GM12878 (cell line): Measurements from ENCODE around the gene FAM9C. TPM values are rescaled to one million over a fixed set of nuclear protein-coding genes. Genes with fewer than 3 reads are reported as not detected.

Experiments
- ATF3 ChIP-seq: IDR thresholded peaks from 2 replicates; pipeline ENCODE4 v1.6.1; 2011; ENCODE audit warnings: low read depth, mild to moderate bottlenecking, low read length, moderate library complexity, borderline replicate concordance; ENCODE audit errors: extremely low read depth
- BACH1 ChIP-seq: fragments of 450-650 bp; IDR thresholded peaks from 2 replicates; pipeline ENCODE4 v1.6.1; 2017; ENCODE audit warnings: mild to moderate bottlenecking, borderline replicate concordance
- BRCA1 ChIP-seq: IDR thresholded peaks from 2 replicates; pipeline ENCODE4 v1.6.1; 2011; ENCODE audit warnings: low read depth, low read length, improper control_type of control experiment
- CBX5 ChIP-seq: sonication (generic); IDR thresholded peaks from 2 replicates; pipeline ENCODE4 v1.6.1; 2016; ENCODE audit warnings: low read depth, moderate library complexity, mild to moderate bottlenecking, inconsistent platforms
- CREM ChIP-seq: IDR thresholded peaks from 2 replicates; pipeline ENCODE4 v1.6.1; 2014; ENCODE audit warnings: antibody characterized with exemption, low read depth
- EED ChIP-seq: sonication (generic); IDR thresholded peaks from 2 replicates; pipeline ENCODE4 v1.6.1; 2016; ENCODE audit warnings: antibody characterized with exemption, low read depth
- HCFC1 ChIP-seq: fragments of 150-350 bp; IDR thresholded peaks from 2 replicates; pipeline ENCODE4 v1.6.1; 2014; ENCODE audit warnings: low read length
- IRF4 ChIP-seq: IDR thresholded peaks from 2 replicates; pipeline ENCODE4 v1.6.1; 2011; ENCODE audit warnings: low read depth, low read length
- JUNB ChIP-seq: IDR thresholded peaks from 2 replicates; pipeline ENCODE4 v1.6.1; 2016; ENCODE audit warnings: antibody characterized with exemption, mild to moderate bottlenecking
- MTA2 ChIP-seq: fragments of 450-650 bp; IDR thresholded peaks from 2 replicates; pipeline ENCODE4 v1.6.1; 2016; ENCODE audit warnings: low read depth, mild to moderate bottlenecking, moderate library complexity
- NFIC ChIP-seq: IDR thresholded peaks from 2 replicates; pipeline ENCODE4 v1.6.1; 2012; ENCODE audit warnings: low read depth, mild to moderate bottlenecking, inconsistent platforms, low read length, moderate library complexity
- NFYA ChIP-seq: IDR thresholded peaks from 2 replicates; pipeline ENCODE4 v1.6.1; 2011; ENCODE audit warnings: low read depth, mild to moderate bottlenecking, low read length, improper control_type of control experiment, borderline replicate concordance
- PAX5 ChIP-seq: IDR thresholded peaks from 2 replicates; pipeline ENCODE4 v1.6.1; 2011; ENCODE audit warnings: low read depth, low read length, borderline replicate concordance
- PBX3 ChIP-seq: IDR thresholded peaks from 2 replicates; pipeline ENCODE4 v1.6.1; 2011; ENCODE audit warnings: mild to moderate bottlenecking, low read depth, low read length, moderate library complexity; ENCODE audit not compliant: insufficient replicate concordance
- PML ChIP-seq: IDR thresholded peaks from 2 replicates; pipeline ENCODE4 v1.6.1; 2012; ENCODE audit warnings: low read length, inconsistent platforms
- POLR2AphosphoS5 ChIP-seq: IDR thresholded peaks from 2 replicates; pipeline ENCODE4 v1.6.1; 2011; ENCODE audit warnings: mild to moderate bottlenecking, low read length, inconsistent platforms
- RUNX3 ChIP-seq: IDR thresholded peaks from 2 replicates; pipeline ENCODE4 v1.6.1; 2012; ENCODE audit warnings: low read length, inconsistent platforms
- SMARCA5 ChIP-seq: fragments of 450-650 bp; IDR thresholded peaks from 2 replicates; pipeline ENCODE4 v1.6.1; 2017; ENCODE audit warnings: mild to moderate bottlenecking
- SREBF2 ChIP-seq: IDR thresholded peaks from 2 replicates; pipeline ENCODE4 v1.6.1; 2012; ENCODE audit warnings: mild to moderate bottlenecking, low read length
- SUZ12 ChIP-seq: fragments of 200-600 bp; sonication (generic); IDR thresholded peaks from one replicate; pipeline ENCODE4 v1.6.1; 2018; ENCODE audit warnings: antibody characterized with exemption, mild to moderate bottlenecking; ENCODE audit not compliant: unreplicated experiment
- TCF12 ChIP-seq: IDR thresholded peaks from 2 replicates; pipeline ENCODE4 v1.6.1; 2011; ENCODE audit warnings: low read depth, mild to moderate bottlenecking, low read length
- TCF3 ChIP-seq: IDR thresholded peaks from 2 replicates; pipeline ENCODE4 v1.6.1; 2012; ENCODE audit warnings: low read depth, mild to moderate bottlenecking, low read length, borderline replicate concordance; ENCODE audit not compliant: insufficient read depth
- ZBED1 ChIP-seq: IDR thresholded peaks from 2 replicates; pipeline ENCODE4 v1.6.1; 2016; ENCODE audit warnings: borderline replicate concordance
- ZBTB40 ChIP-seq: fragments of 450-650 bp; IDR thresholded peaks from 2 replicates; pipeline ENCODE4 v1.6.1; 2016; ENCODE audit warnings: mild to moderate bottlenecking, moderate library complexity, borderline replicate concordance
- ZNF207 ChIP-seq: fragments of 450-650 bp; IDR thresholded peaks from 2 replicates; pipeline ENCODE4 v1.6.1; 2014; ENCODE audit warnings: antibody characterized with exemption, mild to moderate bottlenecking, borderline replicate concordance
- polyA plus RNA-seq, 11 experiments: library from polyadenylated mRNA; depleted of rRNA in 4 of 11; unstranded in 6 of 11; stranded (reverse) in 5 of 11; fragments of >200 nt; fragmentation: Nextera tagmentation in 4 of 11; fragmentation: Illumina TruSeq in 1 of 11; extraction: Ambion mirVana in 4 of 11; extraction: Trizol in 1 of 11; gene quantifications; 1 replicate in 1 of 11; 2 replicates in 10 of 11; pipeline versions ENCODE4 v1.2.1 to v1.2.3, GENCODE V29; 2011 to 2016; ENCODE audit warnings: inconsistent platforms in 2 of 11, missing spikeins in 2 of 11, low read depth in 1 of 11
- total RNA-seq, 4 experiments: library from RNA; depleted of rRNA in 3 of 4; stranded (reverse); fragments of >200 nt in 3 of 4; fragmentation: Illumina TruSeq in 1 of 4; extraction: Trizol in 1 of 4; gene quantifications; 2 replicates each; pipeline versions ENCODE4 v1.2.1 to v1.2.3, GENCODE V29; 2013 to 2021

Gene FAM9C
- total and polyA plus RNA-seq, 10 of the 15 experiments (the other 5 are each of a cell fraction or from before 2014, with no cell fraction given): 0.01 to 0.03 TPM; not detected in 8

GRCh38 chrX:12999422-12999821, 45.0 kb downstream of the FAM9C start (continued):
- TF ChIP-seq ZNF207: no peak
- TF ChIP-seq POLR2AphosphoS5: peak; percentile 75; the same call in 1 of the 2 replicates
- peak; percentile 84 for TF ChIP-seq TCF12
- TF ChIP-seq ZBED1: peak; percentile 51; the same call in 1 of the 2 replicates
- peak; percentile 69 for TF ChIP-seq CREM
- peak; percentile 89 for TF ChIP-seq EED
- no peak for TF ChIP-seq SMARCA5
- TF ChIP-seq CBX5: peak; percentile 60; the same call in 1 of the 2 replicates
- TF ChIP-seq NFYA: no peak
- no peak for TF ChIP-seq SREBF2
- peak; percentile 91; the same call in 1 of the 2 replicates for TF ChIP-seq TCF3
- no peak for TF ChIP-seq HCFC1
- peak; percentile 89 for TF ChIP-seq IRF4
- TF ChIP-seq ATF3: no peak
- no peak for TF ChIP-seq SUZ12
- TF ChIP-seq BACH1: no peak
- peak; percentile 62; the same call in 1 of the 2 replicates for TF ChIP-seq JUNB
- TF ChIP-seq PAX5: peak; percentile 77
- no peak for TF ChIP-seq ZBTB40
- peak; percentile 64; the same call in 1 of the 2 replicates for TF ChIP-seq PML
- TF ChIP-seq RUNX3: peak; percentile 72
- TF ChIP-seq PBX3: peak; percentile 32
- TF ChIP-seq MTA2: no peak
- no peak for TF ChIP-seq BRCA1
- peak; percentile 65; the same call in 1 of the 2 replicates for TF ChIP-seq NFIC
